CD1c-positive myeloid dendritic cell (primary cell): ENCODE data around the gene EIPR1.
"Not testable (repeated sequence)": the region's sequence is repeated elsewhere in the genome, so short reads cannot be mapped to it uniquely, and the experiment has no call there.

ENCODE experiments used
- DNase-seq: peaks from one replicate; pipeline ENCODE4 v3.0.0-alpha.2; 2016; ENCODE audit errors: extremely low spot score

EIPR1 gene

DNA sequence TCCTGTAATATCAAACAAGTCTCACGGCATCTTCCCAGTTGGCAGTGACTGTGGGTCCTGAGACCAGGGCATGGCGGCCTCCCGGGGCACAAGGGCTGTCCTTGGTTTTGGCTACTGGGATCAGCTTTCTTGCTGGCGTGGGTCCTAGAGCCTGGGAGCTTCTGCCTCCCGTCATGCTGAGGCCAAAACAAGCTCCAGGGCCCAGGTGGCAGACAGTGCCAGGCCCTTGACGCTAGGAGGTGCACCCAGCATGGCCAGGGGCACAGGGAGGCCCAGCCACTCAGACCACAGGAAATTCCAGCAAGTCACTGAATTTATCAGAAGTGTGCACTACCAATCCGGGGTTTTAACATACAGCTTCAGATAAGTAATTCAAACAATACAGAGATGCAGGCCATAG, 184.7 kb downstream of the EIPR1 start:
- DNase-seq: no peak

DNA sequence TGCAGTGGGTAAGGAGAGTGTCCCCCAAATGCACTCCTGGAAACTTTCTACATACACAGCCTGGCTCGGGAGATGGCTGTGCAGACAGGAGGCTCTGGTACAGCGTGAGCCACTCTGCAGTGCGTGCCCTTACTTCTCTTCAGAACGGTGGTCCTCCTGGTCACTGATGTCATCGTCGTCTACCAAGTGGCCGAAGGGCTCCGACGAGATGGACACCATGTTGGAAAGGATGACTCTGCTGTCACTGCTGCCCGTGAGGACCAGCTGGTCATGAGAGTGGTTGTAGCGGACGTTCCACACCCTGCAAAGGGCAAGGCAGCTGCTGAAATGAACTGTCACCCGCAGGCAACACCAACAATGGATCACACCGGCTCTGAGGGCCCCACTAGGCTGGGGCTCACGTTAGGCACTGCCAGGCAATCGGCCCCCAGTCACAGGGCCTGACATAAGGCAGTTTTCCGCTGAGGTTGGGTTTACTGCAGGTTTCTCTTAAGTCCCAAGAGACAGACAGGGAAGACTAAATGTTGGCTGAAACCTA, 185.3 kb downstream of the EIPR1 start:
- no peak for DNase-seq

DNA sequence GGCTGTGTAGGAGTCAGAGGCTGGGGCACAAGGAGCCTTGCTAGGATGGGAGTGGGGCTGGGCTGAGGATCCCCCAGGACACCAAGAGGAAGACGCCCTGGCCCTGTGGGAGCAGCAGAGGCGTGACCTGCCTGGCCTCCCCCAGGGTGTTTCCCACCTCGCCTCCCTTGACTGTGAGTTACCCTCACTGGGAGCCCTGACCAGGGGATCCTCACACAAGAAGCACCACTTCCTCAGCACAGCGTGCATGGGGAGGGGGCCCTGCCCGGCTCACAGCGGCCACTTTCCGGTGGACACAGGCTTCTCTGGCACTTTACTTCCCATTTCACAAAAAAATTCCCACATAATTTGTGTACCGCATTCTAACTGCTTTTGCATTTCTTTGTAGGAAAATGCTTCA, 187.7 kb downstream of the EIPR1 start:
- no peak for DNase-seq

DNA sequence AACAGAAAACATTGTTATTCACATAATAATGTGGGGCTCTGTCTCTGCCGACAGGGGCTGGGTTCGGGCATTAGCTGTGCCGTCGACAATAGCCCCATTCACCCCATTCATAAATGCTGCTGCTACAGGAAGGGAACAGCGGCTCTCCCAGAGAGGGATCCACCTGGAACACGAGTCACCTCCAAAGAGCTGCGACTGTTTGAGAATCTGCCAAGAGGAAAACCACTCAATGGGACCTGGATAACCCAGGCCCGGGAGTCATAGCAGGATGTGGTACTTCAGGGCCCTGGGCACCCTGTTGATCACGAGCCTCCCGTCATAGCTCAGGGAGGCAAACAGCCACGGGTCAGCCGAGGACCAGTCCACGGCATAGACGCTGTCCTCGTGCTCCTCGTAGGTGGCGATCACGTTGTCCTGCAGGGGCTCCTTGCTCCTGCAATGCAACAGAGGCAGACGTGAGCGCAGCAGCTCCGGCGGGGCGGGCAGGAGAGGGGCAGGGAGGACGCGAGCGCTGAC, 188.5 kb downstream of the EIPR1 start:
- DNase-seq: no peak

DNA sequence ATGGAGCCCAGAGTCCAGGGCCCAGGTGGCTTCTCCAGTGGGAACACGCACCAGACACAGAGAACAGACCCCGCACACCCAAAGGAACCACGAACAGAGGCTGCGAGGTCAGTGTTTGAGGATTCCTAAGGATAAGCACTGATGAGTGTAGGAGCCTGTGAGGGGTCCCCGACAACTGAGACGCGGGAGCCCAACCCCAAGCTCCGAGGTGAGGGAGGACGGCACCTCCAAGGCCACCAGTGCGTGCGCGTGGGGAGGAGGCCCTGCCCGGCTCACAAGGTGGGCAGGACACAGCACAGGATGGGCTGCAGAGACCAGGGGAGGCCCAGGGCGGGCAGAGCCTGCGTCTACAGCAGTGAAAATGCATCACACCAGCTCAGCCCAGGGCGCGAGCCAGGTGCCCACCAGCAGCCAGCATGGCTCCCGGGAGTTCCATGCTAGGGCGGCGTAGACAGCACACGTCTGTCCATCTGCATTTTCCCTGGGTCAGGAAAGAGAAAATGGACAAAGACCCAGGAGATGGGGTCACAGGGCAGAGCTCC, 189.1 kb downstream of the EIPR1 start:
- DNase-seq: no peak

DNA sequence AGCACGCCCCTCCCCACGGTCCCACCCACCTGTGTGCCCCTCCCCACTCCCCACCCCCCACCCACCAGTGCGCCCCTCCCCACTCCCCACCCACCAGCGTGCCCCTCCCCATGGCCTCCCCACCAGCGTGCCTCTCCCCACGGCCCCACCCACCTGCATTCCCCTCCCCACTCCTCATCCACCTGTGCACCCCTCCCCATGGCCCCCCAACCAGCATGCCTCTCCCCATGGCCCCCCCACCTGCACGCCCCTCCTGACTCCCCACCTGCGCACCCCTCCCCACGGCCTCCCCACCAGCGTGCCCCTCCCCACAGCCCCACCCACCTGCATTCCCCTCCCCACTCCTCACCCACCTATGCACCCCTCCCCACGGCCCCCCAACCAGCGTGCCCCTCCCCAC, 190.2 kb downstream of the EIPR1 start:
- no peak for DNase-seq

DNA sequence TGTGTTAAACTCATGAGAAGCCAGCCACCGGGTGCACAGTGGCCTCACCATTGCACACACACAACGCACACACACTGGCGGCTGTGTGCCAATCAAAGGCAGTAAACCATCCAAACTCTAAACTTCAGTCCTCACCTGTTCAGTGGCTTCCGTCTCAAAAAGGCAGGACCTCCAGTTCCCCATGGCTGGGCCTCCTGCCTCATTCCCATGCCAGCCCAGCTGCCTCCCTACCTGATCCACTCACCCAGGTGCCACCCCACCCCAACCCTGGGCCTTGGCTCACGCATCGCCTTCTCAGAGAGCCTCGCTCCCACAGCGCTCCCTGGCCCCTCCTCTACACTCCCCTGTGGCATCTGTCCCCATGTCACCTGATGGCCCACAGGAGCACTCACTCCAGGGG, 190.9 kb downstream of the EIPR1 start:
- no peak for DNase-seq

DNA sequence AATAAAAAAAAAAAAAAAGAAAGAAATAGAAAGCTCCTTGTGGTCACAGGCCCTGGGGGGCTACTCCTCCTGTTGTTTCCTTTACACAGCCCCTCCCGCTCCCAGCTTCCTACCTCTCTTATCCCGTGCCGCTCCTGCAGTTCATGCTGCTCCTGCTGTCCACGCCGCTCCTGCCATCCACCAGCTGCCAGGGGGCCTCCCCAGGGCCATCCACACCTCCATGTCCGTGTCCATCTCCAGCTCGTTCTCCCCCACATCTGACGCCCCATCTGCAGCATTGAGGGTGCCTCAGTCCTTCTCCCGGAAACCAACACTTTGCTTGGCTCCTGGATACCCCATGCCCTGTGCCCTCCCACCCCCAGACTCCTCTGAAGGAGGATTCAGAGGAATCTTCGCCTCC, 191.7 kb downstream of the EIPR1 start:
- no peak for DNase-seq

DNA sequence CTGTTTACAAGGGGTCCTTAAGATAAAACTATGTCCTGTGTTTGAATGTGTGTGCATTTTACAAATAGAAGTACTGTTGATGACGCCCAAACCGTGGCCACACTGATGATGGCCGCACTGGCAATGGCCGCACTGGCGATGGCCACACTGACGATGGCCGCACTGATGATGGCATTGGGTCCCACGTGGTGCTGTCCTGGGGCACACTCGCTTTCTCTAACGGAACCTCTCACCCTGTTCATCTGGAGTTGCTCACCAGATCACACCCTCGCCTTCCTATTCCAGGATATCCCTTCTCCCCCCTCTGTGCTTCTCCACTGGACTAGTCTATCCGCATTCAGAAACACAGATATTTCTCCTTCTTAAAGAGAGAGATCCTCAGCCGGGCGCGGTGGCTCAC, 192.4 kb downstream of the EIPR1 start:
- DNase-seq: no peak

DNA sequence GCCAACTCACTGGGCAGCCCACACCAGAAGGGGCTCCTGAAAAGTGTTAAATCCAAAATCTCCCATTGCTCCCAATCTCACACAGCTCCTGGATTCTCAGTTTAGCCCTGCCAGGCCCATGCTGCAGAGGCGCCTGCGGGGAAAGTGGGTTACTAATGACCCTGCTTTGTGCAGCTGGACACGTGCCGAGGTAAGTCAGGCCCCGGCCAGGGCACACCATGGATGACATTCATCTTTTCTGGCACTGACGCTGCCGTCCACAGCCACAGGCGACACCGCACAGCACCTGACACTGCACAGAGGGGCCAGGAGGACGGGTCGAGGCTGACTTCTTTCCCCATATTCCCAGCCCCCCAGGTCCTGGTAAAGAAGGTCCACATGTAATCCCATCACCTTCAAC, 193.5 kb downstream of the EIPR1 start:
- DNase-seq: no peak

DNA sequence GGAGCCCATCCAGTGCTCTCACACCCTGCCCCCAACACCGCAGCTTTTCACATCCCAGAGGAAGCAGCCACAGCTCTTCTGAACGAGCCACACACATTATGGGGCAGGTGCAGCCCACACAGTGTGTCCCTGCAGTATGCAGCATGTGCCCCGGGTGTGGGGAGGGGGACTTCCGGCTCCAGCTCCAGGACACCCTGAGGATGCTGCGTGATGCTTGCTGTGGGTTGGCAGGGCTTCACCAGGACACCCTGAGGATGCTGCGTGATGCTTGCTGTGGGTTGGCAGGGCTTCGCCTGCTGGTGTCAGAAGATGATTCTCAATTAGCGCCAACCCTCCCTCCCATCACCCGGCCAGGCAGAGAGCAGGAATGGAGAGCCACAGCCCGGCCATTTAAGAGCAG, 193.9 kb downstream of the EIPR1 start:
- DNase-seq: no peak

DNA sequence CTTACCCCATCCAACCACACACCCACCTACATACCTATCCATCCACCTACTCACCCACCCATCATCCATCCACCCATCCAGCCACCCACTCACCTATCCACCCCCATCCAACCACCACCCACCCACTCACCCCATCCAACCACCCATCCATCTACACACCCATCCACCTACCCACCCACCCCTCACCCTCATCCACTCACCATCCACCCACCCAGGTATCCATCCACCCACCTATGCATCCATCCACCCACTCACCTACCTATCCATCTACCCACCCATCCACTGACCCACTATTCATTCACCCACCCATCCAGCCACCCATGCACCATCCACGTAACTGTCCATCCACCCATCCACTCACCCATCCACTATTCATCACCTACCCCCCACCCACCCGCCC, 194.8 kb downstream of the EIPR1 start:
- DNase-seq: no peak

DNA sequence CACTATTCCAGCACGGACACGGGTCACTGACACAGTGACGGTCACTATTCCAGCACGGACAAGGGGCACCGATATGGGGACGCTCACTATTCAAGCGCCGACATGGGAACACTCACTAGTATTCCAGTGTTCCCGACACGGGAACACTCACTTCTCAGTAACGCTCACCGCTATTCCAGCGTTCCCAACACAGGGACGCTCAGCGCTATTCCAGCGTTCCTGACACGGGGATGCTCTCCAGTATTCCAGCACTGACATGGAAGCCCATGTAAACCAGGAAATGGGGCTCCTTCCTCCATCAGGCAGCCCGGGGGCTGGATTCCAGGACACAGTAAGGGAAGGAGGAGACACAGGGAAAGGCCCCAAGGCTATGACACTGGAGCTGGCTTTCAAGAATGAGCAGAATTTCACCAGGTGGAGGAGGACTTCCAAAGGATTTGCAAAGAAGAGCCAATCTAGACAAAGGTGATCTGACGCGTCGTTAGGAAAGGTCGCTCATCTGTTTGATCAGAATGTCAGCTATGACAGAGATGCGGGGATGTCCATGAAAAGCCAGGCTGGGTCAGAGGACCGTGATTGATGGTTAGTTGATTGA, 196.1 kb downstream of the EIPR1 start:
- no peak for DNase-seq

DNA sequence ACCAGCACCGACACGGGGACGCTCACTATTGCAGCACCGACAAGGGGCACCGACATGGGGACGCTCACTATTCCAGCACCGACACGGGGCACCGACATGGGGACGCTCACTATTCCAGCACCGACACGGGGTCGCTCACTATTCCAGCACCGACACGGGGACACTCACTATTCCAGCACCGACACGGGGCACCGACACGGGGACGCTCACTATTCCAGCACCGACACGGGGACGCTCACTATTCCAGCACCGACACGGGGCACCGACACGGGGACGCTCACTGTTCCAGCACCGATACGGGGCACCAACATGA, 196.8 kb downstream of the EIPR1 start:
- not testable (repeated sequence) for DNase-seq

DNA sequence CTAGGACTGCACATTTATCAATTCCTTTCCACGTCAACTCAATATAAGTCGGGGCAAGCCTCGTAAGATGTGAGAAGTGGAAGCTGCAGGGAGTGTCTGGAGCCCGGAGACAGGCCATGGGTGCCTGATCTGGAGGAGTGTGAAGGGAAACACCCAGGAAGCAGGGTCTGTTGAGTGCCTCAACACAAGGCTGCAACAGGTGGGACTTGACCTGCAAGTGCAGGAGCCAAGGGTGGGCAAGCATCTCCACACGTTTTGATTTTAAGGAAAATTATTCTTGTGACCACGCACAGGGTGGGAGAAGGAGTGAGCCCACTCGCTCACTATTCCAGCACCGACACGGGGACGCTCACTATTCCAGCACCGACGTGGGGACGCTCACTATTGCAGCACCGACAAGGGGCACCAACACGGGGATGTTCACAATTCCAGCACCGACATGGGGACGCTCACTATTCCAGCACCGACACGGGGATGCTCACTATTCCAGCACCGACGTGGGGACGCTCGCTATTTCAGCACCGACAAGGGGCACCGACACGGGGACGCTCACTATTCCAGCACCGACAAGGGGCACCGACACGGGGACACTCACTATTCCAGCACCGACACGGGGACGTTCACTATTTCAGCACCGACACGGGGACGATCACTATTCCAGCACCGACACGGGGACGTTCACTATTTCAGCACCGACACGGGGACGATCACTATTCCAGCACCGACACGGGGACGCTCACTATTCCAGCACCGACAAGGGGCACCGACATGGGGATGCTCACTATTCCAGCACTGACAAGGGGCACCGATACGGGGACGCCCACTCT, 197.3 kb downstream of the EIPR1 start:
- DNase-seq: no peak

DNA sequence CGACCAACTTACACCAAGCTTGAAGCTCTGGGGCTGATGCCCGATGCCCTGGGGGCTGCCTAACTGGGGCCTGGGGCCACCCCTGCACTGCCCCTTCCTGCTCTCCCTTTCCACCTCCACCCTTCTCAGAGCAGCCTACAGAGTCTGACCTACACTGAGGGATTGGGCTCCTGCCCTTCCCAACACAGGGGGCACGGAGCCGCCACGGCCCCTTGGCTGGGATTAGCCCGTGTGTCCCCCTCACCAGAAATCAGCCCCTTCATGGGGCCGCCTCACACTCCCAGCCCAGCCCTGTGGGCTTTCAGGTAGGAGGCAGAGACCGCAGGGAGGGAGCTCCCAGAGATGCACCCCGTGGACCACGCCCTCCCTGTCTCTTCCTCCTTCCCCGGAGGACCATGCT, 198.0 kb downstream of the EIPR1 start:
- DNase-seq: no peak

DNA sequence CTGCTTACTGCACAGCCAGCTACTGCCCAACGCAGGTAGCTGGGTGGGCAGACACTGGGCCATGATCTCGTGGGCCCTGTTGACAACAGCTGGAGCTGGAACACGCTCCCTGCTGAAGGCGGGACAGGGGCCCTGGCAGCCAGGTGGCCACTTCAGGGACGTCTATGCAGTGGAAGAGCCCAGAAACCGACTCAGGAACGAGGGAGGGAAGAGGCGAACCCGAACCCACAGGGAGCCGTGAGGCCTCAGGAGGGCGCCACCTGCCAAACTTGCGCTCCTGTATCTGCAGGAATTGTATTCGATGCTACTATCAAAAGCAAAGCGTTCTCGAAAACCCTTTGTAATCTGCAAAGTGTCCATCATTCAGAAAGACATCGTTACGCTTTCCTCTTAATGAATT, 198.4 kb downstream of the EIPR1 start:
- no peak for DNase-seq

DNA sequence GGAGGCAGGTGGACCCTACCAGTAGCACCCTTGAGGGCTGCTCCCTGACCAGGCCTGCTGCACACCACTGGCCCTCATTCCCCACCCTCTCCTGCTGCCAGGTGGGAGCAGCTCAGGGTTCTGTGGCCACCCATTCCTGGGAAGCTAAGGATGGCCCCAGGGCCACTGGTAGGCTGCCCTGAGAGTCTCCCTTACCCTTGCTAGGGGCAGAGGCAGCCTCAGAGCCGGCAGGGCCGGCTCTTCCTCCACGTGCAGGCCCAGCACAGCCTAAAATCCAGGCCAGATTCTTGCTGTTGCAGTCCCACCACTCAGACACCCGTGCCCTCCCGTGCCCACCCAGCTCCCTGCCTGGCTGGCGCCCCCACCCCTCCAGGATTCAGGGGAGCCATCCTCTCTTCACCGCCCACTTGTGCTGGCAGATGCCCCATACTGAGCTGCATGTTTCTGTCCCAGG, 199.0 kb downstream of the EIPR1 start:
- DNase-seq: no peak

DNA sequence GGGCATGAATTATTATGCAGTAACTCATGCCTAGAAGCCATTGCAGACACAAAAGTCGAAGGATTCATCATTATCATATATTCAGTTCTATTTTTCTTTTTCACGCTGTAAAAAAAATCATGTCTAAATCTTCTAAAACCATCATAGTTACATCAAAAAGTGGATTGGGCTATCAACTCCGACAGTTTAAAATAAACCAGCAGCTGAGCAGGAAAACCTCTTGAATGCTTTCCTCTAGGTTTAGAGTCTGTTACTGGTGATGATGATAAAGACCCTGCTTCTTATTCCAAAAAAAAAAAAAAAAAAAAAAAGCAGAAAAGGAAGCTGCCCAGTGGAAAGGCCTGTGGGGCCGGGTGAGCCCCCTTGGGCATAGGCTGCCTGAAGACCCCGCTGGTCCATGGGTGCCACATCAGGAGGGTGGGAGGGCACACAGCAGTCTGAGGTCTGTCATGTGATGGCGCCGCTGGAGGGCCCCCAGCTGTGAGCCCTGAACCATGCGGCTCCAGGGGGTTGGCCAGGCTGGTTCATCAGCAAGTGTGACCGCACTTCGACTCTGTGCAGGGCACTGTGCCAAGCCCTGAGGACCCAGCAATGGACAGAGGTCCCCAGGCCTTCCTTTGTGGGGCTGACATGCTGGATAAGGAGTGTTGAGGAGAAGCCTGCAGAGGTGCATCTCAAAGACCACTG, 199.6 kb downstream of the EIPR1 start:
- no peak for DNase-seq

DNA sequence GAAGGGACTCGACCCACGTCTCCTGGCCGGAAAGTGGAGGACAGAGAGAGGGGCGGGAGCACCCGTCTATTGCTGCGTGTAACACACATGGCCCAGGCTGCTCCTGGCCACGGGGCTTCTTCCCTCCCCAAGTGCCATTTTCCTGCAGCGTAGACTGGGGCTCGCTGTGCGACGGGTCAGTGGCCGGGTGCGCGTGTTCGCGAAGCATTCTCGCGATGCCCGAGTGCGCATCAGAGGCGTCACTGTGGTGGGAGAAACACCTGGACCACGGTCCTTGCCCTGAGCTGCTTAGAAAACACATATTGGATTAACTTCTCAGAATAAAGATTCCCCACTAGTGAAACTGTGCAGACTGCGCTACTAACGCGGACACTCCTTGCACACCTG, 200.8 kb downstream of the EIPR1 start:
- DNase-seq: no peak

DNA sequence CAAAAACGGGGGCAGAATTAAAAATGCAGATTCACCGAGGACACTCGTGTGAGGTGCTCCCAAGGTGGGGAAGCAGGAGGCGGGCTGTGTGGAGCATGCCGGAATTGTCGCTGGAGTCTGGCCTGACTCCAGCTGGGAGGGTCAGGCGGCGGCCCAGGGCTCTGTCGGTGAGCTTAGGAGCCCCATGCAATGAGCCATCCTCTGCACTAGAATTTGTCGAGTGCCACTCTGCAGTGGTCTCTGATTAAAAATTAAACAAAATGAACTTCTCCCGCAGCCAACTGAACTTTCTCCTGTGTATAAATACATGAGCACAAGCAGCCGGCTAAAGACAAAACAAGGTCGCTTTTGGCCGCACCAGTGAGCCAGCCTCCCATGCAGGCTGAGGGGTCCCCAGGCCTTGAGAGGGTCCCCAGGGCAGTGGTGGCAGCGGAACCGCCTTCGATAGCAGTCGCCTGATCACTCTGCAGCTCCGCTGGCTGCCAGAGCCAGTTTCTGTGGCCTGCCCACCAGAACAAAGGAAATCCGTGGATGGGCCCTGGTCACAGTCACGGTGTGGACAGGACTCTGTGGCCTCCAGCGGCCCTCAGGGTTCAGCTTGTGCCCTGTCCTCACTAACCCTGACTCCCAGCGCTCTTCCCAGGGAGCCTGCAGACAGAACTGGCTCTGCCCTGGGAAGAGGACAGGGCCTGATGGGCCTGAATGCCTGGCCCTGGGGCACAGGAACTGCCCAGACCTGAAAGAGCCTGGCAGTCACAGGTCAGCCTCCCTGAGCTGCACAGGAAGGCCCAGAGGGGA, 201.3 kb downstream of the EIPR1 start:
- DNase-seq: no peak

DNA sequence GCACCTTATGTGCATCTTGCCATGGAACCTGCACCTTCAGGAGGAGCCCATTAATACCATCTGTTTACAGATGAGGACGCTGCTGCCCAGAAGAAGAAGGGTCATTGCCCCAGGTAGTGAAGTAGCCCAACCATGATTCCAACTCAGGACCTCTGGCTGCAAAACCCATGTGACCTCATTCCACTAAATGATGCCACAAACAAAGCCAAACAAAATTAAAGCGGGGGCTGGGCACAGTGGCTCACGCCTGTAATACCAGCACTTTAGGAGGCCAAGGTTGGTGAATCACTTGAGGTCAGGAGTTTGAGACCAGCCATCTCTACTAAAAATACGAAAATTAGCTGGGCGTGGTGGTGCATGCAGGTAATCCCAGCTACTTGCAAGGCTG, 202.1 kb downstream of the EIPR1 start:
- DNase-seq: no peak
